Measurements from ENCODE around the gene ABCD4. TPM values are rescaled to one million over a fixed set of nuclear protein-coding genes. Genes with fewer than 3 reads are reported as not detected.
A peak's percentile ranks its signal among the peaks of the same experiment; 100 is the strongest.
"Not testable (repeated sequence)": the region's sequence is repeated elsewhere in the genome, so short reads cannot be mapped to it uniquely, and the experiment has no call there.

The ABCD4 gene
- total RNA-seq (2014; rRNA removed; shearing (Covaris generic)): 18.2 and 27.1 TPM in 2 replicates

DNA sequence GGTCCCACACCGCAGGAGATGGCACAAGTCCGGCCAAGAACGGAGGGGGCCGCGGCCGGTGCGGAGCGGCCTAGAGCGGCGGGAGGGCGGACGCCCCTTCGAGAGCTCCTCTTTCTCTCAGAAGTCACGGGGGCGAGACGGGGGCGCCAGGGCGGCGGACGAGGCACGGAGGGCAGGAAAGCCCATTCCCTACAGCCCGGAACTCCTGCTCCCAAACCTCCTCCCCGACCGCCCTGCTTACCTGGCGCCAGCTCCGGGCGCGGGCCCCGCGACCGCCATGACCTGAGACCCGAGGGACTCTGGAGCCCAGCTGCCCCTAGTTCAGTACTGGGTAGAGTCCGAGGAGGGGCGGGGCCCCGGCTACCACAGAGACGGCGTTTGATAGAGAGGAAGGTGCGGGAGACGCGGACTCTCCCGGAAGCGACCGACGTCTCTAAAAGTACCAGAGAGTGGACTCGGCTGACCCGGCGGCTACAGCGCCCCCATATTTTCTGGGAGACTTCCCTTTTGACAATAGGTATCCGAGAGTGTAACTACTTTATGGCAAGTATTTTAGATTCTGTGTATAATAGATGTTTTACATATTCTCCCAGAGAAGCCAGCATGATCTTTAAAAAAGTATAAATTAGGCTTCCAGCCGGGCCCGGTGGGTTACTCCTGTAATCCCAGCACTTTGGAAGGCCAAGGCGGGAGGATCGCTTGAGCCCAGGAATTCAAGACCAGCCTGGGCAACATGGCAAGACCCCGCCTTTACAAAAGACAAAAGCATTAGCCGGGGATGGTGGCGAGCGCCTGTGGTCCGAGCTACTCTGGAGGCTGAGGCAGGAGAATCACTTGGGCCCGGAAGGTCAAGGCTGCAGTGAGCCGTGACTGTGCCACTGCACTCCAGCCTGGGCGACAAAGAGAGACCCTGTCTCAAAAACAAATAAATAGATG lies at the start of gene ABCD4:
TSS of gene ABCD4 (minus strand) at position 301 of the 936 bp plus-strand sequence. CDS start at position 279, 22 bp downstream.
- peak; percentile 93 for DNase-seq (ENCODE audit: low read depth)

DNA sequence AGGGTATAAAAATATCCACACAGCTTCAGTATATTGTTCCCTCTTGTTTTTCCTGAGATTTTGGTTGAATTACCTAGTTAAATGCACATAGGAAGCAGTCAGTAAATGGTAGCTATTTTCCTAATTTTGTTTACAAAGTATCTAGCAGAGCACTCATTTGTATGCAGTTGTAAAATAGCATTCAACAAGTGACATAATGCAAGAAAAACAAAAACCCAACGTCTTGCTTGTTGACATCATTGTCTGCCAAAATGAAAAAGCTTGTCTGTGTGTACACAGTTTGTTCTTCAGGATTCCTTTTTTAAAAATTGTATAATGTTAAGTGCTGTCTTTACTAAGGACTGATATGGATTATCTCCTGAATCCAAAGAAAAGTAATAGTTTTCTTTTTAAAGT lies 48.2 kb upstream of the ABCD4 start:
- DNase-seq (ENCODE audit: low read depth): no peak

DNA sequence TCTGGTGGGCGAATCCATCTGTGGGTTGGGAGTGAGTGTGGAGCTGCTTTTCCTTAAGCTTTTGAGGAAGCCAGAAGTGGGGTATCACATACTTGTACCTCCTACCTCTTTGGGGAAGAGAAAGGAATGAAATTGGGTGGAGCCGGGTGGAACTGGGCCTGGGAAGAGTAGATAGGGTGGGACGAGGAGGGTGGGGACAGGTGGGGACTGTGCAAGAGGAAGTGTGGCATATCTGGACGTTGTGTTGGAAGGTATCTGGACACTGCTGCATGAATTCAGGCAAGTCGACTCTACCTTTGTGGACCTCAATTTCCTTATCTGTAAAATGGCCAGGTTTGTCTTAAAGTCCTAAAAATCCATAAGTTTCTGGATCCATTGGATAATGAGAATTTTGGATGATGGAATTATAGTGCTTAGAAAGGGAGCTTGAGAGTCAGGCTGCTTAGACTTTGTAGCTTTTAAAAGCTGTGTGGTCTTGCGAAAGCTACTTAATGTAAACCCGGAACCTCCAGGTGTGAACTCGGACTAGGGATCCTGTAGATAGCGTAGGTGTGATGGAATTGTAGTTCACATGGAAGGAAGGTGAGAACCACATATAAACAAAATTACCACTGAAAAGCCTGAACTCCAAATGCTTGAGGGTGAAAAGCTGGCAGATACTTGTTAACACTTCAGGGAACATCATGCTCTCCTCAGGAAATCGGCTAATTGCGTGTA lies 47.6 kb upstream of the ABCD4 start:
- no peak for DNase-seq (ENCODE audit: low read depth)

DNA sequence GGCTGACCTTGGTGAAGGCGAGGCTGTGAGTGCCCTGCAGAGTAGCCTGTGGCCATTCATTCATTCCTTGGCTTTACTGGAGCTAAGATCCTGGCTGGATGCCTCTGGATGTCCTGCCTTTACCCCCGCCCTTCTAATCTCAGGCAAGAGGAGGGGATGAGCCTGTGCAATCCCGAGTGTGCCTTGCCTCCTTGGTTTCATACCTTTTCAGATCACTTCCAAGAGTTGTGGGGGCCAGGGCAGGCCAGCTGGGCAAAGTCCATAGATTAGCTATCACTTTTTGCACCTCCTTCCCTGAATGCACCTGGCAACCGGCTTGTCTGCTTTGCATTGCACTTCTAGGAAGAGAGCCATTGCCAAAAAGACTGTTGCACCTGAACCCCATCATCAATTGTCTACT lies 47.0 kb upstream of the ABCD4 start:
- no peak for DNase-seq (ENCODE audit: low read depth)

DNA sequence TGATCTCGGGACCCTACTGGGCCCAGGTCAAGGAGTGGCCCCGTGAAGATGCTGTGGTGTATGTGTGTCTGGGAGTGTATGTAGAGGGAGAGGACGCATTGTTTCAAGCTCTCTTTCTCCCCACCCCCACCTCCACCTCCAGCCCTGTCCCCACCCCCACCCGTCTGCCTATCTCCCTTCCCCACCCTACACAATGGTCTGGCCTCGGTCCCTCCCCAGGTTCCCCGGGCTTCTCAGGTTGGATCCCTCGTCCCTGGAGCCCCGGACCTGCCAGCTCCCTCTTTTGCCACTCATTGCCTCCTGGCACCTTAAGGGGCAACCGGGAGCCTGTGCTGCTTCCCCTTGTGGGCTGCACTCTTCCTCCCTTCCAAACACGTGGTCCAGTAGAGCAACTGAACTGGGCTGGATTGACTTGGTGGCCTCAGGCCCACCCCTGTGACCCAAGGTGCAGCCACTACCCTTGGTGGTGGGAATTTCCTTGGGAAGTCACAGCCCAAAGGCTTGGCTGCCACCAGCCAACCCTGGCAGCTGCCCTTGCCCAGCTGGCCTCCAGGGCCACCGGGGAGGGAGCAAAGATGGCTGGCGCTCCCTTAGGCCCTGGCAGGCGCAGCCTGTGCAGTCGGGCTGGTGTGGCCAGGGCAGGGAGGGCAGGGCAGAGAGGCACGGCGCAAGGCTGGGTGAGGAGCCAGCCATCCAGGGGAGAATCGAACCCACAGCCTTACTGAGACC lies 46.2 kb upstream of the ABCD4 start:
- no peak for DNase-seq (ENCODE audit: low read depth)

DNA sequence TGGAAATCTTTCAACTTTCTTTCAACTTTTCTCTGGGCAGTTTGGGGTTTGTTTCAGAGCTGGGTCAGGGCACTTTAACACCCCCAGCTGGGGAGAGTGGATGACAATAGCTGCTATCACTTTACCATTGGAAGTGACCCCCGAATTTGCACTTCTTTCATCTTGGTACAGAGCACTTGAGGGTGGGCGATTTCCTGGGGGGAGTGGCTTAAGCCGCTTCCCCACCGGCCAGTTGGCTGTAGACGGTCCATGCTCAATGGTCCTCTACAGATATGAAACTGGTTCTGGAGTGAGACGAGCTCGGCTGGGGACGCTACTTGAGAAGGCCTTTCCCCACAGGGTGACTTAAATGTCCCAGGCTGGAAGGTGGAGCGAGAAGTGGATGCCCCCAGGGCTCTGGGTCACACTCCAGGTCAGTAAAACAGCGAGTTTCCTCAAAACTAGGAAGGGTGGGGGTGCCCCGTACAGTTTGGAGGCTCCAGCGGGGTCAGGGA lies 45.6 kb upstream of the ABCD4 start, which contains the start of gene VRTN:
TSS of gene VRTN (plus strand) at position 231 of the 494 bp plus-strand sequence. CDS start 8,313 bp downstream, outside the sequence.
- DNase-seq (ENCODE audit: low read depth): no peak

DNA sequence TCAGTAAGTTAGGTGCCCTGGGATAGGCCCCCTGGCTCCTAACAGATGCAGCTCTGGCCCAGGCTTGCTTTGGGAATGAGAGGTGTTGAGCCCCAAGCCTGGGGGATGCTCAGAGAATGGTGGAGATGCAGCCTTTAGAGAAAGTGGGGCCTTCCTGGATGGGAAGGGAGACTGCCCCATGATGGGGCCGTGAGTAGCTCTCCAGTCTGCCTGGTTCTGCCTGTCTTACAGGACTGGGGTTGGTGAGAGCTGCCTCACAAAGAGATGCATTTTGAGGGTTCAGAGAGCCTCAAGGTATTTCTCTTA lies 45.0 kb upstream of the ABCD4 start:
- DNase-seq (ENCODE audit: low read depth): no peak

DNA sequence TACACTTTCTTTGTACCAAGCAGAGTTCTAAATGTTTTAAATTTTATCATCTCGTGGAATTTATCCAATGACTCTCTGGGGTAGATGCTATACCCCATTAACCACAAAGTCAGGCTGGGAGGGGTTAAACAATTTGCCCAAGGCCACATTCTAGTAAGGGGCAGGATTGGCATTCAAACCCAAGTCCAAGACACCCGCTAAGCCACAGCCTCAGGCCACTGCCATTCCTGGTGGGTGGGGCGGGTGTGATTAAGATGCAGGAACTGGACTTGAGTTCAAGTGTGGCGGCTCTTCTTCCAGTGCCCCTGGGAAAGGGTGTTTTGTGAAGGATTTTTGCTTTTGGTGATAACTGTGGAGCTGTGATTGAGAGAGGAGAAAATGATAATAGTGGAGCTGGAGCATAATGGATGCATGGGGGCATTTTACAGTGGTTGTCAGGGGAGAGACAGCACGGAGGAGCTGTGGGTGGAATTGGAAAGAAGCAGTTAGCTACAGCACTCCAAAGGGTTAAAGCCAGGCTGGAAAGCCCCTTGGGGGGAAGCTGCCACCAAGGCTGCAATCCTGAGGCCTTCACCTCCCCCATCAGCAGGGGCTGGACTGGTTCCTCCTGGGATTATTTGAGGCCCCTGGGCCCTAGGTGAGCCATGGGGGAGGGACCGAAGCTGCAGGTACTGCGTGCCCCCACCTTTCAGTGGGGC lies 44.5 kb upstream of the ABCD4 start:
- DNase-seq (ENCODE audit: low read depth): peak; percentile 39

DNA sequence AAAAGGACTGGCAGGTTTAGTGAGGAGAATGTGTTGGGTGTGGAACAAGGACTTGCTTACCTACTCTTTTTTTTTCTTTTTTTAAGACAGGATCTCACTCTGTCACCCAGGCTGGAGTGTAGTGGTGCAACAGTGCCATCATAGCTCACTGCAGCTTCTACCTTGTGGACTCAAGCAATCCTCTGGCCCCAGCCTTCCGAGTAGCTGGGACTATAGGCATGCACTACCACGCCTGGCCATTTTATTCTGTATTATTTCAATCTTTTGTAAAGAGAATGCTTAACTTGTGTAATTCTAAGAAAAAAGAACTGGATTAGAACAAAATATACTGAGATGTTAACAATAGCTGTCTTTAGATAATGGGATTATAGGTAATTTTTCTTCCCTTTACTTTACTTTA lies 43.6 kb upstream of the ABCD4 start:
- peak; percentile 5 for DNase-seq (ENCODE audit: low read depth)

DNA sequence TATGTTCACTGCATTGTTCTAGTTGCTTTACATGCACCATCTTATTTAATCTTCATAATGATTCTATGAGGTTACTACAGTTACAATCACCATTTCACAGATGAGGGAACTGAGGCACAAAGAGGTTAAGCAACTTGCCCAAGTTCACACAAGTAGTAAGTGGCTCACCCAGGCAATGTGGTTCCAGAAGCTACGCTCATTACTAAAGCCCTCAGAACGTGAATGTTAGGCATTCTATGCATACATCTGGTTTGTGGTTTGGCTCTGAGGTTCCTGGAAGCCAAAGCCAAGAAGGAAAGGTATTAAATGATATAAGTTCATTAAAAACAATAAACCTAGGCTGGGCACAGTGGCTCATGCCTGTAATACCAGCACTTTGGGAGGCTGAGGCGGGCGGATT lies 31.2 kb upstream of the ABCD4 start:
- peak; percentile 76 for DNase-seq (ENCODE audit: low read depth)

DNA sequence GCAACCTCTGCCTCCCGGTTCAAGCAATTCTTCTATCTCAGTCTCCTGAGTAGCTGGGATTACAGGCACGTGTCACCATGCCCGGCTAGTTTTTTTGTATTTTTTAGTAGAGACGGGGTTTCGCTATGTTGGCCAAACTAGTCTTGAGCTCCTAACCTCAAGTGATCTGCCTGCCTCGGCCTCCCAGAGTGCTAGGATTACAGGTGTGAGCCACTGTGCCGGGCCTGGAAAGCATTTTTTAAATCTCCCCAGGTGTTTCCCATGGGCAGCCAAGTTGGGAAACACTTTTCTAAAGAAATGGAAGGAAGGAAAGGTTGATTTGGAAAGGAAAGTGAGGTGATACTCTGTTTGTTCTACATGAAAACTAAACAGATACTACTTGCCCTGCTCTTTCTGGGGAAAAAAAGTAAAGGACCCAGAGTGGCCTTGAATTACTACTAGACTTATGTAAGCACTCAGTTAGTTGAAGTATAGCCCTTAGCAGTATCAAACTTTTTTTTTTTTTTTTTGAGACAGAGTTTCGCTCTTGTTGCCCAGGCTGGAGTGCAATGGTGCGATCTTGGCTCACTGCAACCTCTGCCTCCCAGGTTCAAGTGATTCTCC lies 27.3 kb upstream of the ABCD4 start:
- DNase-seq (ENCODE audit: low read depth): not testable (repeated sequence)

DNA sequence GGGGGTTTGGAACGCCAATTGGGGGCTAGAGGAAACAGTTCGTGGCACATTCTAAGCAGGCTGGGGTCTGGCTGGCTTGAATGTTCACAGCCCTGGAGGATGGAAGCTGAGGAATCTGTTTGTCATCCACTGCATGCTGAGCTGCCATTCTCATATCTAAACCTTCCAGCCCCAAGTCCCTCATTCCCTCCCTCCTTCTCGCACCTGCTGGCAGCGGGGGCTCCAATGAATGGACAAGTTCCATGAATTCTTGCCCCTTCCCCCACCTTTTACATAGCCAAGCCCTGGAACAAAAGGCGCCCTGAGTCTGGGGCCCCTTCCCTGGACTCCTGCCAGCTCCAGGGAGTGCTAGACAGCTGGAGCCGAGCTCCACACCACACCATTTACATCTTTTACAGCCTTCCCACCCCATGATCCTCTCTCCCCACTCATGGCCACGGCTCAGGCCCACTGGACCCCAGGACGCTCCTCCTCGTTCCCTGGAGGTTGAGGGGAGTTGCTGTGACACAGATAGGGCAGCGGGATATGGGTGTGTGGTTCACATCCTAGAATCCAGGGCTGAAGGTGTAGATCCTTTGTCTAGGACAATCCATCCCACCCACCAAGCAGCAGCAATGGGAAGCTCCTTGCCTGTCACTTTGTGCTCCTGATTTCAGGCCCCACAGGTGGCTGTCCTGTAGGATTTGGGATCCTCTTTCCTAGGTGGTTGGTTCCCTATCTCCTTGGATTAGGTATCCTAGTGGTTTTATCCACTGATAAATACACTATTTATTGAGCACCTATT lies 23.8 kb upstream of the ABCD4 start:
- no peak for DNase-seq (ENCODE audit: low read depth)

DNA sequence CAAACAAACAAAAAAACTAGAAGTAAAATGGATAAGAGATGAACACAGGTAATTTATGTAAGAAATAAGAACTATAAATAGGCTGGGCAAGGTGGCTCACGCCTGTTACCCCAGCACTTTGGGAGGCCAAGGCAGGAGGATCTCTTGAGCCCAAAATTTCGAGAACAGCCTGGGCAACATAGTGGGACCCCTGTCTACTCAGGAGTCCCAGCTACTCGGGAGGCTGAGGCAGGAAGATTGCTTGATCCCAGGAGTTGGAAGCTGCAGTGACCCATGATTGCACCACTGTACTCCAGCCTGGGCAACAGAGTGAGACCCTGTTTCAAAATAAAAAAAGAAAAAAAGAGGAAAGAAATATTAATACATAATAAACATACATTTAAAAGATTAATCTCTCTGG lies 22.7 kb upstream of the ABCD4 start:
- no peak for DNase-seq (ENCODE audit: low read depth)

DNA sequence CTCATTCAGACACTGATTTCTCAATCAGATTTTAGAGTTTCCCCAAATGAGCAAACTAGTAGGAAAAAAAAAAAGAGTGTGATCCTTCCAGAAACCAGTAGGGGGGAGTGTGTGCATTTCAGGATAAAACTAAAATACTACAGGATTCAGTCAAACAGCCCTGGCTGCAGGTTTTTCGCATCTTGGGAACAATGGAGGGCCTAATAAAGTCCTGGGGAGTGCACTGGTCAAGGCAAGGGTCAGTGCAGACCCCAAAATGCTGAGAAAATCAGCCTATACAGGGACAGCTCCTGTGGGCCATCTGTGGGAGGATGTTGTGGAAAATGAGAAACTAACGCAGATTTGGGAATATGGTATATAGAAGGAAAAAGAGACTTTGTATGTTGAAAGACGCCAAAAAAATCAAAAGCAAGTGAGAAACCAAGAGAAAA lies 22.2 kb upstream of the ABCD4 start:
- DNase-seq (ENCODE audit: low read depth): peak; percentile 36

DNA sequence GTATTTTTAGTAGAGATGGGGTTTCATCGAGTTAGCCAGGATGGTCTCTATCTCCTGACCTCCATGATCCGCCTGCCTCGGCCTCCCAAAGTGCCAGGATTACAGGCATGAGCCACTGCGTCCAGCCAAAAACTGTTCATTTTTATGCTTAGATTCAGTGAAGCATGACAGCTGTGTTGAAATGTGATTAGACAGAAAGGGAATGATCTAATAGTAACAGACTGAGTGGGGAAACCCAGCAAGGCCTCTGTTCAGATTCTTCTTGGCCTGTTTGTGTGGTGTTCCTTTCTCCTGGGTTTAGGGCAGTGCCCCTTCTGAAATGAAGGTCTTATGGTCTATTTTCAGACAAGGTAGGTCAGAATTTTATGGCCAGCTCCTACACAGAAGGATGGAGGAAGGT lies 11.8 kb upstream of the ABCD4 start:
- DNase-seq (ENCODE audit: low read depth): no peak

DNA sequence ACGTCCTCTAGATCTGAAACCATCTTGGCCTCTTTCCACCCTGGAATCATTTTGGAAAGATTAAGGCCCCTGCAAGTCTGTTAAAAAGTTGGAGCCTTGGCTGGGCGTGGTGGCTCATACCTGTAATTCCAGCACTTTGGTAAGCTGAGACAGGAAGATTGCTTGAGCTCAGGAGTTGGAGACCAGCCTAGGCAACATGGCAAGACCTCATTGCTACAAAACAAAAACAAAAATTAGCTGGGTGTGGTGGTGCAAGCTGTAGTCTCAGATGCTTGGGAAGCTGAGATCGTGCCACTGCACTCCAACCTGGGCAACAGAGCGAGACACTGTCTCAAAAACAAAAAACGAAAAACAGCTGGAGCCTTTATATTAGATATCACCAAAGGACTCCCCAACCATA lies 10.9 kb upstream of the ABCD4 start:
- no peak for DNase-seq (ENCODE audit: low read depth)

DNA sequence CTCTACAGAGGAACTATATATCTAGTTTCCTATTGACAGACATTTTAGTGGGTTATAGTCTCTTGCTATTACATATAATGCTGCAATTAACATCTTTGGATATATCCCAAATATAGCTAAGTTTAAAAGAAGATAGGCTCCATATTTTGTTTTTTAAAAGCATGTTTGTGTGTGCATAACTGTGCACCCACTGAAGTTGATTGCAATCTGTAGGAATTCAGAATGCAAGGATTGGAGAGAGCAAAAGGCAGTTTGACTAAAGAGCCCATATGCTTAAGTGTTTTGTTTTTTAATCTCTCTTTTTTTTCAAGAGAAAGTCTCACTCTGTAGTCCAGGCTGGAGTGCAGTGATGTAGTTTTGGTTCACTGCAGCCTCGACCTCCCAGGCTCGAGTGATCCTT lies 9.4 kb upstream of the ABCD4 start:
- DNase-seq (ENCODE audit: low read depth): no peak

DNA sequence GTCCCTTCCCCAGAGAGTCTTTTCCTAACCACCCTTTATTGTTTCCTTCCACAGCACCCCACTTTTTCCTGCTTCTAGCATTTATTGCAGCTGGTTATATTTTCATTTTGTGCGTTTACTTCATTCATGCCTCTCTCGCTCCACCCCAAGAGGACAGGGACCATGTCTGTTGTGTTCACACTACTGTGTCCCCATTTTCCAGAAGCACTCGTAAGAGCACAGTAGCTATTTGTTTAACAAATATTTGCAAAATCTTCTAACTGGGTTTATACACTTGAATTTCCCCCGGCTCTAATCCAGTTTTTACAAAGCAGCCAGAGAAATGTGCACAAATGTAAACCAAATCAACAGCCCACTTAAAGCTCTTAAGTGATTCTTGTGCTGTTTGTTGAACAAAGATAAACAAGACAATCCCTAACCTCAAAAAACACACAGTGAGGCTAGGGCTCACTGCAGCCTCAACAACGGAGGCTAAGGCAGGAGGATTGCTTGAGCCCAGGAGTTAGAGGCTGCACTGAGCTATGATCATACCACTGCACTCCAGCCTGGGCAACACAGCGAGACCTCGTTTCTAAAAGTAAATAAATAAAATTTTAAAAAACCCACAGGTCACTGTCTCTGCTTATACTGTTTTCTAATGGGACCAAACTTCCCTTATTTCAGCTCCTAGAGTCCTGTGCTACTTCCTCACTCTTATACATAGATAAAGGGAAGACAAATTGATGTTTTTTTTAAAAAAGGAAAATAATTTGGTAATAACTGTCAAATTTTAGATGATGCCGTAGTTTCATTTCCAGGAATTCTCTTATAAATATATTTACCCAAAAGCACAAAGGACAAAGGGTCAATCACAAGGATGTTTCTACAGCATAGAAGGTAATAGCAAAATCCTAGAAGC lies 6.6 kb upstream of the ABCD4 start:
- no peak for DNase-seq (ENCODE audit: low read depth)

DNA sequence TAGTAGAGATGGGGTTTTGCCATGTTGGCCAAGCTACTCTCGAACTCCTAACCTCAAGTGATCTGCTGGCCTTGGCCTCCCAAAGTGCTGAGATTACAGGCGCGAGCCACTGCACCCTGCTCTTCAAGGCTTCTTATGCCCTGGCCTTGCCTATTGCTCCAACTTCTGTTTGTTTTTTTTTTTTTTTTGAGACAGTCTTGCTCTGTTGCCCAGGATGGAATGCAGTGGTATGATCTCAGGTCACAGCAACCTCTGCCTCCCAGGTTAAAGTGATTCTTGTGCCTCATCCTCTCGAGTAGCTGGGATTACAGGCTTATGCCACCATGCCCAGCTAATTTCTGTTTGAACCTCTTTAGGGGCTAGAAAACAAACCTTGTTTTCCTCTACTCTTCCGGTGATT lies 6.0 kb upstream of the ABCD4 start:
- DNase-seq (ENCODE audit: low read depth): peak; percentile 5

All from M059J (cell line).